HG02943 (cell line): ENCODE data around the gene FKBP2.

ENCODE experiments used
- ATAC-seq: cut with Tn5 transposase; IDR thresholded peaks from one replicate; pipeline ENCODE4 v1.9.1; 2021; ENCODE audit warnings: mild to moderate bottlenecking, low read depth, moderate library complexity; ENCODE audit not compliant: unreplicated experiment

The FKBP2 gene

GRCh38 chr11:64218628-64219353 lies 22.1 kb upstream of the FKBP2 start:
- ATAC-seq = no peak

GRCh38 chr11:64219354-64219684 lies 21.6 kb upstream of the FKBP2 start:
- ATAC-seq = no peak

GRCh38 chr11:64219755-64220154 lies 21.1 kb upstream of the FKBP2 start:
- ATAC-seq = no peak

- no peak for ATAC-seq
Measured at GRCh38 chr11:64220271-64220670, 20.6 kb upstream of the FKBP2 start.

GRCh38 chr11:64220798-64221197 lies 20.1 kb upstream of the FKBP2 start:
- ATAC-seq = no peak

GRCh38 chr11:64222651-64223000 lies 18.3 kb upstream of the FKBP2 start:
- no peak for ATAC-seq

GRCh38 chr11:64223001-64223651 lies 17.8 kb upstream of the FKBP2 start:
- no peak for ATAC-seq

- no peak for ATAC-seq
Measured at GRCh38 chr11:64224151-64224890, 16.6 kb upstream of the FKBP2 start.

GRCh38 chr11:64224891-64225607 lies 15.8 kb upstream of the FKBP2 start:
- no peak for ATAC-seq

- ATAC-seq = peak; percentile 34
Measured at GRCh38 chr11:64225608-64226506, 15.0 kb upstream of the FKBP2 start, which contains the start of the genes NUDT22 and TRPT1. Gene NUDT22, plus strand, starts transcription at chr11:64226274. Its CDS starts 379 bp downstream, at chr11:64226653. Gene TRPT1, minus strand, starts transcription at chr11:64226186. Its CDS starts 326 bp downstream, at chr11:64225860.

- ATAC-seq = no peak
Measured at GRCh38 chr11:64226507-64227051, 14.3 kb upstream of the FKBP2 start.

GRCh38 chr11:64227405-64227956 lies 13.4 kb upstream of the FKBP2 start:
- ATAC-seq = no peak

GRCh38 chr11:64229090-64229743 lies 11.7 kb upstream of the FKBP2 start:
- ATAC-seq = no peak

GRCh38 chr11:64229744-64230170 lies 11.1 kb upstream of the FKBP2 start:
- no peak for ATAC-seq

- ATAC-seq = no peak
Measured at GRCh38 chr11:64230171-64230984, 10.5 kb upstream of the FKBP2 start, which contains the start of gene DNAJC4. Gene DNAJC4, plus strand, starts transcription at chr11:64230548. Its CDS starts 307 bp downstream, at chr11:64230855.

GRCh38 chr11:64230985-64231365 lies 9.9 kb upstream of the FKBP2 start:
- ATAC-seq = no peak

- no peak for ATAC-seq
Measured at GRCh38 chr11:64231546-64231945, 9.3 kb upstream of the FKBP2 start.
